Spleen (tissue), 11 donors: ENCODE results near the gene JADE3. TPM values are rescaled to one million over a fixed set of nuclear protein-coding genes. Genes with fewer than 3 reads are reported as not detected.

Experiments
- DNase-seq: peaks from one replicate; pipeline ENCODE4 v3.0.0-alpha.2; 2020
- H3K27ac ChIP-seq, 8 donors: fragments of 200-600 bp; sonication (generic) in 7 of 8; 1 replicate in 4 of 8; 2 replicates in 4 of 8; pipeline versions ENCODE4 v1.5.0 to v1.8.0; 2016 to 2021; ENCODE audit warnings: inconsistent platforms in 4 of 8, mild to moderate bottlenecking in 4 of 8, moderate library complexity in 1 of 8
- H3K27me3 ChIP-seq, 7 donors: fragments of 200-600 bp; sonication (generic) in 6 of 7; replicated peaks in 1 of 7; 1 replicate in 4 of 7; 2 replicates in 3 of 7; pipeline versions ENCODE4 v1.5.0 to v1.8.0; 2016 to 2021; ENCODE audit warnings: inconsistent platforms in 3 of 7, mild to moderate bottlenecking in 1 of 7
- H3K36me3 ChIP-seq, 6 donors: fragments of 200-600 bp; sonication (generic) in 5 of 6; 1 replicate in 4 of 6; 2 replicates in 2 of 6; pipeline versions ENCODE4 v1.5.0 to v1.8.0; 2016 to 2021; ENCODE audit warnings: inconsistent platforms in 2 of 6
- H3K4me1 ChIP-seq, 6 donors: fragments of 200-600 bp; sonication (generic) in 5 of 6; 1 replicate in 3 of 6; 2 replicates in 3 of 6; pipeline versions ENCODE4 v1.5.0 to v1.8.0; 2016 to 2021; ENCODE audit warnings: inconsistent platforms in 3 of 6
- H3K4me3 ChIP-seq, 8 donors: fragments of 200-600 bp; sonication (generic) in 7 of 8; 1 replicate in 4 of 8; 2 replicates in 4 of 8; pipeline versions ENCODE4 v1.5.0 to v1.8.0; 2016 to 2021; ENCODE audit warnings: inconsistent platforms in 4 of 8, mild to moderate bottlenecking in 4 of 8, moderate library complexity in 2 of 8
- H3K9me3 ChIP-seq, 8 donors: fragments of 200-600 bp; sonication (generic) in 7 of 8; 1 replicate in 4 of 8; 2 replicates in 4 of 8; pipeline versions ENCODE4 v1.5.0 to v1.8.0; 2016 to 2021; ENCODE audit warnings: inconsistent platforms in 4 of 8
- POLR2A ChIP-seq, 3 donors: fragments of 450-650 bp; IDR thresholded peaks; one replicate each; pipeline ENCODE4 v1.5.1; 2017; ENCODE audit warnings: antibody characterized with exemption in 3 of 3, mild to moderate bottlenecking in 1 of 3
- POLR2AphosphoS5 ChIP-seq, 3 donors: sonication (generic); formaldehyde crosslinking; IDR thresholded peaks; one replicate each; pipeline ENCODE4 v1.5.1; 2017; ENCODE audit warnings: antibody characterized with exemption in 3 of 3
- WGBS, 5 donors: extraction: QIAGEN DNeasy Blood & Tissue Kit in 3 of 5; methylation state at CpG; one replicate each; pipeline versions ENCODE4 v1.1.5 to v1.1.7; 2013 to 2018; 5-methylcytosine and 5-hydroxymethylcytosine counted together
- intact Hi-C: fragments of 100-400 bp; cut with DNase I; formaldehyde crosslinking; loops from one replicate; pipeline ENCODE4 v1.15.0; 2023; ENCODE audit warnings: low total_unique reads
- polyA plus RNA-seq, 3 donors: library from polyadenylated mRNA; stranded (reverse); fragments of 200-250 nt; gene quantifications; one replicate each; pipeline ENCODE4 v1.2.1, GENCODE V29; 2013
- small RNA-seq, 4 donors: library from RNA; depleted of rRNA; stranded (forward); fragments of <200 nt; gene quantifications; one replicate each; pipeline ENCODE3, GENCODE V24; 2016
- total RNA-seq, 7 donors: library from RNA; depleted of rRNA in 3 of 7; stranded (reverse); fragments of >200 nt in 3 of 7; fragmentation: NEBNext Ultra II Directional in 4 of 7; extraction: Animal tissue kit (Norgen Biotek cat#: 25700) in 4 of 7; gene quantifications; one replicate each; pipeline versions ENCODE4 v1.1.0 to v1.2.1, GENCODE V29; 2016 to 2021
- TF ChIP-seq, protein P1 (sequence below), 11 experiments: fragments of 200-600 bp in 7 of 11; fragments of 450-650 bp in 4 of 11; sonication (generic) in 4 of 11; IDR thresholded peaks in 8 of 11; conservative IDR thresholded peaks in 3 of 11; 1 replicate in 7 of 11; 2 replicates in 4 of 11; pipeline versions ENCODE4 v1.4.0 to v1.8.0; 2016 to 2021; ENCODE audit warnings: antibody characterized with exemption in 11 of 11, inconsistent platforms in 4 of 11, mild to moderate bottlenecking in 1 of 11
- donor health status: healthy with polysubstance abuse.
- donor health status: DM: no; HTN: no; CAD: no; lungs with moderate emphysema.
- donor health status: DM: no; HTN: no; CAD: no.
- donor health status: Bipolar disorder and iron deficiency.
- donor health status: healthy.
- donor health status: DM: no; HTN: no; CAD: no.
- donor health status: DM: yes; HTN: yes; CAD: no.

JADE3 gene
- total and polyA plus RNA-seq, 10 donors, result 6.0 to 15.6 (median 11.4) TPM

GRCh38 chrX:47098338-47099094 lies 186.3 kb downstream of the JADE3 start:
- intact Hi-C loops, result no loop called here
- WGBS, 5 donors, result 84 to 100% (median 94%) methylated on average over 2 of the region's 2 CpGs
- Histone ChIP-seq H3K36me3 (no peaks in the 10 kb centered on the region), H3K9me3 (no peaks in the 10 kb centered on the region), H3K4me1 (no peaks in the 10 kb centered on the region), H3K4me3 (no peak overlapping the region), H3K27me3 (peaks cover 0 to 12% (median 0%) of the 10 kb centered on the region in 7 donors), H3K27ac (no peak overlapping the region)
- DNase-seq, result no peak
- TF ChIP-seq POLR2A (IDR thresholded peaks at IDR 0.05), result no peak
- no peak for TF ChIP-seq POLR2AphosphoS5 (IDR thresholded peaks at IDR 0.05)
- TF ChIP-seq, protein P1, sequence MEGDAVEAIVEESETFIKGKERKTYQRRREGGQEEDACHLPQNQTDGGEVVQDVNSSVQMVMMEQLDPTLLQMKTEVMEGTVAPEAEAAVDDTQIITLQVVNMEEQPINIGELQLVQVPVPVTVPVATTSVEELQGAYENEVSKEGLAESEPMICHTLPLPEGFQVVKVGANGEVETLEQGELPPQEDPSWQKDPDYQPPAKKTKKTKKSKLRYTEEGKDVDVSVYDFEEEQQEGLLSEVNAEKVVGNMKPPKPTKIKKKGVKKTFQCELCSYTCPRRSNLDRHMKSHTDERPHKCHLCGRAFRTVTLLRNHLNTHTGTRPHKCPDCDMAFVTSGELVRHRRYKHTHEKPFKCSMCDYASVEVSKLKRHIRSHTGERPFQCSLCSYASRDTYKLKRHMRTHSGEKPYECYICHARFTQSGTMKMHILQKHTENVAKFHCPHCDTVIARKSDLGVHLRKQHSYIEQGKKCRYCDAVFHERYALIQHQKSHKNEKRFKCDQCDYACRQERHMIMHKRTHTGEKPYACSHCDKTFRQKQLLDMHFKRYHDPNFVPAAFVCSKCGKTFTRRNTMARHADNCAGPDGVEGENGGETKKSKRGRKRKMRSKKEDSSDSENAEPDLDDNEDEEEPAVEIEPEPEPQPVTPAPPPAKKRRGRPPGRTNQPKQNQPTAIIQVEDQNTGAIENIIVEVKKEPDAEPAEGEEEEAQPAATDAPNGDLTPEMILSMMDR (IDR thresholded peaks at IDR 0.05 in 8 of 11, conservative IDR thresholded peaks at IDR 0.05 in 3 of 11), result no peak

DNA sequence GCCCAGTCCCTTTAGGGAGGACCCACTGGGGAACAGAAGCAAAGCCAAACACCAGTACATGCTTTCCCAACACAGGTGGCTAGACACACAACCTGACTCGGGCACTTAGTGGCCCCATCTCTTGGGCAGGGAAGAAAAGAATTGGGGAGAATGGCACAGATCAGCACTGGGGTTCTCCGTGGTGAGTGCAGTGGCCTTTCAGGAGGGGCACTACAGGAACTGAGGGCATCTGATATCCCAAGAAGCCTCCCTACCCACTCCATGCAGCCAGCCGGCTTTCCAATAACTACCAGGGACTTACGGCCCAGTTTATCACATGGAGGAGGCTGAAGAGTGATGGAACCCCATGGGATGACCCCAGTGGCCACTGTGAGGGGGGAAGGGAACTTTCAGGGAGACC lies 189.0 kb downstream of the JADE3 start:
- DNase-seq, result no peak
- intact Hi-C loops, result no loop called here
- Histone ChIP-seq H3K4me1 (no peaks in the 10 kb centered on the region), H3K27me3 (peaks cover 0 to 12% (median 0%) of the 10 kb centered on the region in 7 donors), H3K36me3 (no peaks in the 10 kb centered on the region), H3K27ac (no peak overlapping the region), H3K4me3 (no peak overlapping the region), H3K9me3 (no peaks in the 10 kb centered on the region)
- 67 to 97% (median 92%) methylated on average over 4 of the region's 4 CpGs for WGBS, 5 donors
- TF ChIP-seq, protein P1 (IDR thresholded peaks at IDR 0.05 in 8 of 11, conservative IDR thresholded peaks at IDR 0.05 in 3 of 11), result no peak
- TF ChIP-seq POLR2AphosphoS5 (IDR thresholded peaks at IDR 0.05), result no peak
- TF ChIP-seq POLR2A (IDR thresholded peaks at IDR 0.05), result no peak

Small RNA genes within 50 kb of the gene (small RNA-seq; reads per million reads assigned to genes)
- gene RNU6-1189P, result 0 reads per million in 4 donors

Other genes starting within 250 kb of the JADE3 start
- 10 to 100 TPM in 6 of 7 donors, 1 to 10 TPM in 1; 9.3 to 25.2 (median 12.9) TPM for gene SLC9A7, start 153.3 kb upstream of the JADE3 start, total RNA-seq
- gene SLC9A7, start 153.3 kb upstream of the JADE3 start, polyA plus RNA-seq, result 1 to 10 TPM; 3.2 to 4.6 (median 4.6) TPM
- 10 to 100 TPM; 16.8 to 26.5 (median 18.6) TPM for gene RP2, start 75.4 kb upstream of the JADE3 start, total RNA-seq
- 1 to 10 TPM; 6.8 to 9.3 (median 8.7) TPM for gene RP2, start 75.4 kb upstream of the JADE3 start, polyA plus RNA-seq
- gene RGN, start 166.0 kb downstream of the JADE3 start, total RNA-seq, result 1 to 10 TPM; 2.2 to 6.6 (median 5.8) TPM
- 1 to 10 TPM; 1.3 to 5.8 (median 2.8) TPM for gene RGN, start 166.0 kb downstream of the JADE3 start, polyA plus RNA-seq
- gene NDUFB11, start 232.3 kb downstream of the JADE3 start, total RNA-seq, result 10 to 100 TPM; 42.7 to 68.1 (median 51.8) TPM
- gene NDUFB11, start 232.3 kb downstream of the JADE3 start, polyA plus RNA-seq, result 10 to 100 TPM; 52.6 to 88.7 (median 77.5) TPM
- gene RBM10, start 232.8 kb downstream of the JADE3 start, total RNA-seq, result 10 to 100 TPM; 24.5 to 38.4 (median 30.9) TPM
- 10 to 100 TPM; 21.6 to 34.7 (median 27.7) TPM for gene RBM10, start 232.8 kb downstream of the JADE3 start, polyA plus RNA-seq